ENCODE results near the gene DDX55.

DDX55 gene

GRCh38 chr12:123608182-123608581 is 6.3 kb downstream of the DDX55 start:
- no peak for DNase-seq (ENCODE audit: low read depth)

- no peak for DNase-seq (ENCODE audit: low read depth)
Measured at GRCh38 chr12:123614110-123614509, 12.2 kb downstream of the DDX55 start.

GRCh38 chr12:123614531-123614930 is 12.6 kb downstream of the DDX55 start:
- peak; percentile 14 for DNase-seq (ENCODE audit: low read depth)

- no peak for DNase-seq (ENCODE audit: low read depth)
Measured at GRCh38 chr12:123617144-123617543, 15.2 kb downstream of the DDX55 start.

GRCh38 chr12:123617580-123617979 is 15.7 kb downstream of the DDX55 start:
- no peak for DNase-seq (ENCODE audit: low read depth)

- DNase-seq (ENCODE audit: low read depth), result no peak
Measured at GRCh38 chr12:123621101-123621500, 19.2 kb downstream of the DDX55 start.

DNA sequence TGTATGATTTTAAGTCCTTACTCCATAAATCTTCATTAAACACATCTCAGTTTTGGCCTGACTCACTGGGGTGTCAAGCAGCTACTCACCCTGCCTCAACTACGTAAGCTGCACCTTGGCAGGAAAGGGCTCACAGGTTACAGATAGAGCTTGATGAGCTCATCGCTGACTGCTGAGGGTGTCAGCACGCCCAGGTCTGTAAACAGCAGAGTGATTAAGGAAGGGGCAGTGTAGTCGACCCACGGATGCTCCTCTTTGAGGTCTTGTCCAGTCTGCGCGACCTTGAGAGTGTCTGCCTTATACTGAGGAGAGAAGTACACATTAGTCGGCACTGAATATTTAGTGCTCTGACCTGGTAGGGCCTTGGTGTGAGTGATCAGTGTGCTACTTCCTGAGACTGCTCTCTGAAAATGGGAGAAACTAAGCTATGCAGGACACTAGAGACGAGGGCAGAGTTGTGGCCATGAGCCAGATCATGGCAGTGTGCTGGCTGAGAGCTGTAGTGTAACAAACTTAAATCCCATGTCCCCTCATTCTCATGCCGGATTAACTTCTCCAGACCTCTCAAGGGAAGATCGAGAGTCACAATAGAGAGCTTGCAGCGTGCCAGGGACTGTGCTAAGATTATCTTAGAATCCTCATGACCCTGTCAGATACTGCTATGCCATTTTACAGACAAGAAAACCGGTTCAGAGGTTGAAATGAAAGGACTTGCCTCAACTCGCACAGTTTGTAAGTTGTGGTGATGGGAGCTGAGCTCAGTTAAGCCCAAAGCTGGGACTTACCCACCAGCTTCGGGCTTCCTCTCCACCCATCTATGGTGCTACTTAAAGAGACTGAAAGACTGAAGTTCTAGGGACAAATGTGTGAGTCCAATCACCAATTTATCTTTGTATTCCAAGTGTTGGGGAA is 20.0 kb downstream of the DDX55 start:
- no peak for DNase-seq (ENCODE audit: low read depth)

- DNase-seq (ENCODE audit: low read depth), result peak; percentile 91
Measured at GRCh38 chr12:123633379-123634141, 31.7 kb downstream of the DDX55 start, which contains the start of the genes EIF2B1 and GTF2H3. EIF2B1 (minus strand) TSS chr12:123633686; CDS start chr12:123633557, 129 bp downstream. GTF2H3 (plus strand) TSS chr12:123633829; CDS start chr12:123633860, 31 bp downstream.

GRCh38 chr12:123634142-123634561 is 32.3 kb downstream of the DDX55 start:
- DNase-seq (ENCODE audit: low read depth), result no peak

- DNase-seq (ENCODE audit: low read depth), result no peak
Measured at GRCh38 chr12:123643911-123644310, 42.0 kb downstream of the DDX55 start.

- DNase-seq (ENCODE audit: low read depth), result no peak
Measured at GRCh38 chr12:123645380-123645779, 43.5 kb downstream of the DDX55 start.

DNA sequence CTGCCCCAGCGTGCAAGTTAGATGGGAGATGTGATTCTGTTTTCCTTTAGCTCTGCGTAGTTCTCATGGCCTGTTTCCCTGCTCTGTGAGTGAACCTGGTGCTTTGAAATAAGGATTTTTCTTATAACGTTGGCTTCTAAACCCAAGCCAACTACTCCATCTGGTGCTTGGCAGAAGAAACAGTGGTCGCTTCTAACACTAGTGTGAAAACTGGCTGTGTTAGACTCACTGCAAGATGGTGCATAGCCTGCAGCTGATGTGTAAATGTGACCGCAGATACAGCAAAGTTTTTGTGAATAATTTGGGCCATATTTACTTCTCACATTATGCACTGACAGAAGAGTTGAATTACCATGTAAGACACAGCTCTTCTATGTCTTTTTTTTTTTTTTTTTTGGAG is 44.0 kb downstream of the DDX55 start:
- no peak for DNase-seq (ENCODE audit: low read depth)

DNA sequence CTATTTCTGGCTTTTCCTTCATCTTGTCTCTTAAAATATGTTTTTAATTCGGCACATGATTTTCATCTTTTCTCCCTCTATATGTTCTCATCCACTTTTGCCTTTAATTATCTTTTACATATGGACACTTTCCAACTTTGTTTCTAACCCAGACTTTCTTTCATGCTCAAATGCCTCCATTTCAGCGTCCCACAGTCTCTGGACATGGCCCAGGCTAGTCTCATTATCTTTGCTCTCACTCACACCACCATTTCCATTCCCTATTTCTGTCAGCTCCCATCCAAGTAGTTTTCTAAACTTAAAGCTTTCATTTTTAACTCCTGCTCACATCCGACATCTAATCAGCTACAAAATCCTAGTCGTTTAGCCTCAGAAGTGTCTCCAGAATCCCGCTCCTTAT is 46.5 kb downstream of the DDX55 start:
- no peak for DNase-seq (ENCODE audit: low read depth)

DNA sequence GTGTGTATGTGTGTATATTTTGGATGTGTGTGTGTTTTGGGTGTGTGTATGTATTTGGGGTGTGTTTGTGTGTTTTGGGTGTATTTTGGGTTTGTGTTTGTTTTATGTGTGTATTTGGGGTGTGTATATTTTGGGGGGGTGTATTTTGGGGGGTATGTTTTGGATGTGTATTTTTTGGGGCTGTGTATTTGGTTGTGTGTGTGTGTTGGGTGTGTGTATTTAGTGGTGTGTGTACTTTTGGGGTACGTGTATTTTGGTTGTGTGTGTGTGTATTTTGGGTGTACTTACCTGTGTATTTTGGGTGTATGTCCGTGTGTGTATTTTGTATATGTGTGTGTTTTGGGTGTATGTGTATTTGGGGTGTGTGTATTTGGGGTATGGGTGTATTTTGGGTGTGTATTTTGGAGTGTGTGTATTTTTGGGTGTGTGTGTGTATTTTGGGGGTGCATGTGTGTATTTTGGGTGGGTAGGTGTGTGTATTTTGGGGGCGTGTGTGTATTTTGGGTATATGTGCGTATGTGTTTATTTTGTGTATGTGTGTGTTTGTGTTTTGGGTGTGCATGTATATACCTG is 52.3 kb downstream of the DDX55 start:
- DNase-seq (ENCODE audit: low read depth), result no peak

- no peak for DNase-seq (ENCODE audit: low read depth)
Measured at GRCh38 chr12:123655420-123655819, 53.5 kb downstream of the DDX55 start.

GRCh38 chr12:123656392-123656791 is 54.5 kb downstream of the DDX55 start:
- DNase-seq (ENCODE audit: low read depth), result no peak

DNA sequence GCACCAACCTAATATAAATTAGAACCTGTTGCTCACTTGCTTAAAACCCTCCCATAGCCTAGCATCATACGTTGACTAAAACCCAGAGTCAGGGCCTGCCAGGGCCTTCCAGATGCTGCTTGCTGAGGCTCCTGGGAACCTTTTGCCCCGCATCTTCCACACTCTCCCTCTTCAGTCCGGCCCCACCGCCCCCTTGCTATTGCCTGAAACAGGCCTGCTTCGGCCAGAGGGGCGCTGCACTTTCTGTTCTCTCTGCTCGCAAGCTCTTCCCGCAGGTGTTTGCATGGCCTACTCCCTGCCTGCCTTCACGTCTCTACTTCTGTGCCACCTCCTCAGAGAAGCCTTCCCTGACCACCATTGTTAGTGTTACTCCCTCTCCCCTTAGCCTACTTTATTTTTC is 55.3 kb downstream of the DDX55 start:
- DNase-seq (ENCODE audit: low read depth), result no peak

GRCh38 chr12:123659996-123660727 is 58.3 kb downstream of the DDX55 start:
- peak; percentile 77 for DNase-seq (ENCODE audit: low read depth)

DNA sequence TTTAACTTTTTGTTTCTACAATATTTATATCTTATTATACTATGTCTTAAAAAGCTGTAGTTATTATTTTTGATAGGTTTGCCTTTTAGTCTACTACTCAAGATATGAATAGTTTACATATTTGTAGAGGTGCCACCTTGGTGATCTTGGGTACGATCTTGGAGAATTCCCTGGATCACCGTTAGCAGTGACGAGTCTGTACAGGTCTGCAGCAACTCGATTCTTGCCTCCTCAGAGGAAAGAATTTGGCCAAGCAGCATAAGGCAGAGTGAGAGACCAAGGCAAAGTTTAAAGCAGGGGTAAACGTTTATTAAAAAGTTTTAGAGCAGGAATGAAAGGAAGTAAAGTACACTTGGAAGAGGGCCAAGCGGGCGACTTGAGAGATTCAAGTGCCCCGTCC is 65.9 kb downstream of the DDX55 start:
- DNase-seq (ENCODE audit: low read depth), result no peak
